Measurements from ENCODE around the gene NRCAM.

NRCAM gene

DNA sequence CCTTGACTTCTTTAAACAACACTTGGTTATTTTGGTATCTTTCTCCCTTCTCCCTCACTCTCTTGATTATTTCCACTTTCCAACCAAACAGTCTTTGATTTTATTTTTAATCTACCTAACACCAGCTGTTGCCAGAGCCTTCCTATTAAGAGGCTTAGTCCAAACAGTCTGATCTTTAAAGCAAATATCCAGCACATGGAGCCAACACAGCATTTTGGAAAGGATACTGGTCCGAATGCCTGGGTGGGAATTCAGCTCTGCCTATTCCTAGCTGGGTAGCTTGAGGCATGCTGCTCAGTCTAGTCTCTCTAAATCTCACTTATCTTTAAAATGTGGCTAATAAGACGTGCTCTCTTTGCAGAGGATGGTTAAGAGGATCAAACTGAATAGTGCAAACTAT lies 129.3 kb downstream of the NRCAM start:
- no peak overlapping the region for H3K4me3 ChIP-seq (ENCODE audit: insufficient read depth, low read length, poor library complexity, severe bottlenecking)
- H2AFZ ChIP-seq (ENCODE audit: low read depth, low read length, severe bottlenecking), result no peak overlapping the region
- H3K9ac ChIP-seq (ENCODE audit: low read length), result no peak overlapping the region
- no peak for TF ChIP-seq EZH2phosphoT487 (conservative IDR thresholded peaks at IDR 0.05; ENCODE audit: low read length)
- TF ChIP-seq, protein P1, sequence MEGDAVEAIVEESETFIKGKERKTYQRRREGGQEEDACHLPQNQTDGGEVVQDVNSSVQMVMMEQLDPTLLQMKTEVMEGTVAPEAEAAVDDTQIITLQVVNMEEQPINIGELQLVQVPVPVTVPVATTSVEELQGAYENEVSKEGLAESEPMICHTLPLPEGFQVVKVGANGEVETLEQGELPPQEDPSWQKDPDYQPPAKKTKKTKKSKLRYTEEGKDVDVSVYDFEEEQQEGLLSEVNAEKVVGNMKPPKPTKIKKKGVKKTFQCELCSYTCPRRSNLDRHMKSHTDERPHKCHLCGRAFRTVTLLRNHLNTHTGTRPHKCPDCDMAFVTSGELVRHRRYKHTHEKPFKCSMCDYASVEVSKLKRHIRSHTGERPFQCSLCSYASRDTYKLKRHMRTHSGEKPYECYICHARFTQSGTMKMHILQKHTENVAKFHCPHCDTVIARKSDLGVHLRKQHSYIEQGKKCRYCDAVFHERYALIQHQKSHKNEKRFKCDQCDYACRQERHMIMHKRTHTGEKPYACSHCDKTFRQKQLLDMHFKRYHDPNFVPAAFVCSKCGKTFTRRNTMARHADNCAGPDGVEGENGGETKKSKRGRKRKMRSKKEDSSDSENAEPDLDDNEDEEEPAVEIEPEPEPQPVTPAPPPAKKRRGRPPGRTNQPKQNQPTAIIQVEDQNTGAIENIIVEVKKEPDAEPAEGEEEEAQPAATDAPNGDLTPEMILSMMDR (IDR thresholded peaks at IDR 0.05; ENCODE audit: insufficient read depth, low read length, poor library complexity, severe bottlenecking), result no peak
- H3K36me3 ChIP-seq (ENCODE audit: low read length), result no peaks in the 10 kb centered on the region
- no peaks in the 10 kb centered on the region for H3K27me3 ChIP-seq (ENCODE audit: low read length)
- H3K9me2 ChIP-seq (replicated peaks; ENCODE audit: insufficient read depth, low read length), result no peaks in the 10 kb centered on the region
- no peaks in the 10 kb centered on the region for H3K9me3 ChIP-seq (ENCODE audit: insufficient read depth, low read length)
- no peaks in the 10 kb centered on the region for H4K20me1 ChIP-seq (ENCODE audit: low read depth, low read length)
- no peaks in the 10 kb centered on the region for H3F3A ChIP-seq (ENCODE audit: insufficient read depth)
- no peak overlapping the region for H3K27ac ChIP-seq (ENCODE audit: low read depth, low read length)
- no peak overlapping the region for H3K4me2 ChIP-seq (ENCODE audit: low read depth, low read length, poor library complexity, severe bottlenecking)
- no peaks in the 10 kb centered on the region for H3K79me2 ChIP-seq (ENCODE audit: insufficient read depth, low read length)

DNA sequence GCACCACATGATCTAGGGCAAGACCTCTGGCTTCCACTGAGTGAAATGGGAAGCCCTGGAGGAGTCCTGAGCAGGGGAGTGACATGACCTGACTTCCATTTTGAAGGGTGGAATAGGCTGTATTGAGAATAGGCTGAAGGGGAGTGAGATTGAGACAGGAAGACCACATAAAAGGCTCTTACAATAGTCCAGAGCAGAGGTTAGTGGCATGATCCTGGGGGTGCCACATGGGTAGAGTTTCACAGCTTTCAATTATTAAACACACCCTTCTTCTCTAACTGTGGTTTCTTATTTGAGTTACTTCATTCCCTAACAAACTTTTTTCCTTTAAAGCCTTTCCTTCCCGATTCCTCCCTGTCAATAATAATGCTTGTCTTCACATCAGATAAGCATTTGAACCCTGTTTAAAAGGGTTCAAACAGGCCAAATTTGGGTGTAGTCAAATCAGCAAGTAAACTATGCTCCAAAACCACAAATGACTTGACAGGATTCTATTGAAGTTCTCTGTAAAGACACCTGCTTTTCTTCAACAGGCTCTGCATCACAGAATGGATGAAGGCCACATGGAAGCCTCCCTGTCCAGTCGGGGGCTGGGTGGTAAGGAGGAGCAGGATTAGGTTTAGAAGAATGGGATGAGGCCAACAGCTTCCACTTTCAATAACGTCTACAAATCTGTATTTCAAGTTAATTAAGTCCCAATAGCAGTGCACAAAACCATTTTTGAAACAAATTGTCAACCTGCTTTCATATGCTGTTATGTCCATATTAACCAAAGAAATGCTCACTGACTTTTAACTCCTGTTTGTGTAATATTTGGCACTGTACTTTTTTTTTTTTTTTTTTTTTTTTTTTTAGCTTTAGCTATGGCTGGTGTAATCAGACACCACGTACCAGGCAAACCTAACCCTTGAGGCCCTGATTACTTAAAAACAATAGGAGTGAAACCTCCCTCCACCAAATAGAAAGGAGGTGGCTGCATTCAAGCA lies 131.9 kb downstream of the NRCAM start:
- no peak for TF ChIP-seq EZH2phosphoT487 (conservative IDR thresholded peaks at IDR 0.05; ENCODE audit: low read length)
- TF ChIP-seq, protein P1 (IDR thresholded peaks at IDR 0.05; ENCODE audit: insufficient read depth, low read length, poor library complexity, severe bottlenecking), result no peak
- Histone ChIP-seq H3K27me3 (ENCODE audit: low read length) (no peaks in the 10 kb centered on the region), H3K4me2 (ENCODE audit: low read depth, low read length, poor library complexity, severe bottlenecking) (no peak overlapping the region), H3K4me3 (ENCODE audit: insufficient read depth, low read length, poor library complexity, severe bottlenecking) (no peak overlapping the region), H3K36me3 (ENCODE audit: low read length) (no peaks in the 10 kb centered on the region), H2AFZ (ENCODE audit: low read depth, low read length, severe bottlenecking) (no peak overlapping the region), H3K9me2 (replicated peaks; ENCODE audit: insufficient read depth, low read length) (no peaks in the 10 kb centered on the region), H3K9ac (ENCODE audit: low read length) (no peak overlapping the region), H3K27ac (ENCODE audit: low read depth, low read length) (no peak overlapping the region), H4K20me1 (ENCODE audit: low read depth, low read length) (no peaks in the 10 kb centered on the region), H3F3A (ENCODE audit: insufficient read depth) (no peaks in the 10 kb centered on the region), H3K79me2 (ENCODE audit: insufficient read depth, low read length) (no peaks in the 10 kb centered on the region), H3K9me3 (ENCODE audit: insufficient read depth, low read length) (no peaks in the 10 kb centered on the region)

DNA sequence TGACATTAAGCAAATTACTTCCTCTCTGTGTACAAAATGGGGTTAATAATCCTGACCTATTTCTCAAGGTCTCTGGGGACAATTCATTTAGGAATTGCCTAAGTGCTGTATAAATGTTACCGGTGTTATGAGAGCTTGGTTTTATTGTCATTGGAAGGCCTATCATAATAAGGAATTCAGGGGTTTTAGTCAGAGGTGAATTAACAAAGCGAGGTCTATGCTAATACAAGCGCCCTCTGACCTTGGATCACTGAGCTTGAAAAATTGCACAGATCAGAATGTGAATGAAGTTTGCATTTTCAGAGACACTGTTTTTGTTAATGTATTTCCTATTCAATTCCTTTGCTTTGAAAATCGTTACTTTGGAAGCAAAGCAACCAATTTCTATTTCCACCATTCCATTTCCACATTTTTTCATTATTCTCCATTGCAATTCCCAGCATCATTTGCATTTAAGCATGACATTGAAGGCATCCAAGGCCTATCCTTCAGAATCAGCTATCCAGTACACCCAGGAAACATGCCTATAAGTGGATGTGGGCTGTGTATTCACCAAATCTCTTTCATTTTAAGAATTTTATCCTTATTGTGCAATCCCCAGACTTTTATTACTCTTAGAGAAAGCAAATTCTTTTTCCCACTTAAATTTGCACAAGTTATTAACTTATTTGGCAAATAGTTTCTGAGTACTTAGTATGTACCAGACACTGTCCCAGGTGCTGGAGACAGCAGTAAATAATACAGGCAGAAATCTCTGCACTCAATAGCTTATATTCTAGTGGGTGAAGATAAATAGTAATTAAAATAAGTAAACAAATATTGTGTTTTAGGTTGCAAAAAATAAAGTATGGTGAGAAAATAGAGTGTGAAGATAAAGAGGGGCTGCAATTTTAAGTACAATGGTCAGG lies 133.1 kb downstream of the NRCAM start:
- Histone ChIP-seq H3K36me3 (ENCODE audit: low read length) (no peaks in the 10 kb centered on the region), H3K4me3 (ENCODE audit: insufficient read depth, low read length, poor library complexity, severe bottlenecking) (no peak overlapping the region), H3K27ac (ENCODE audit: low read depth, low read length) (no peak overlapping the region), H3K9me2 (replicated peaks; ENCODE audit: insufficient read depth, low read length) (no peaks in the 10 kb centered on the region), H4K20me1 (ENCODE audit: low read depth, low read length) (no peaks in the 10 kb centered on the region), H3K9ac (ENCODE audit: low read length) (no peak overlapping the region), H3K27me3 (ENCODE audit: low read length) (no peaks in the 10 kb centered on the region), H2AFZ (ENCODE audit: low read depth, low read length, severe bottlenecking) (no peak overlapping the region), H3F3A (ENCODE audit: insufficient read depth) (no peaks in the 10 kb centered on the region), H3K79me2 (ENCODE audit: insufficient read depth, low read length) (no peaks in the 10 kb centered on the region), H3K4me2 (ENCODE audit: low read depth, low read length, poor library complexity, severe bottlenecking) (no peak overlapping the region), H3K9me3 (ENCODE audit: insufficient read depth, low read length) (no peaks in the 10 kb centered on the region)
- TF ChIP-seq, protein P1 (IDR thresholded peaks at IDR 0.05; ENCODE audit: insufficient read depth, low read length, poor library complexity, severe bottlenecking), result no peak
- TF ChIP-seq EZH2phosphoT487 (conservative IDR thresholded peaks at IDR 0.05; ENCODE audit: low read length), result no peak

Measured in SU-DHL-6 (cell line).